K562 (cell line): ENCODE measurements around the gene FAM83F. TPM values are rescaled to one million over a fixed set of nuclear protein-coding genes. Genes with fewer than 3 reads are reported as not detected.
A peak's percentile ranks its signal among the peaks of the same experiment; 100 is the strongest.

Source experiments
- ATAC-seq: fragments of 200-7000 bp; cut with Tn5 transposase; 3 replicates; pipeline ENCODE4 v1.9.1; 2020; ENCODE audit warnings: moderate library complexity
- BruUV-seq: library from RNA; stranded (reverse); fragments of 400-500 nt; replicated peaks from 2 replicates; lab custom pipeline; 2021; lab: Mats Ljungman, UMichigan
- CTCF ChIA-PET: fragments of 300-600 bp; formaldehyde crosslinking; extraction: SDS; loops from one replicate; lab custom pipeline; 2021; ENCODE audit warnings: low intra/inter-chr PET ratio; lab: Yijun Ruan, JAX
- POLR2A ChIA-PET: fragments of 300-600, 350-650 bp; sonication (Branson Sonifier 250); formaldehyde crosslinking; extraction: SDS; loops from one replicate; lab custom pipeline; 2021; ENCODE audit warnings: antibody characterized with exemption, inconsistent platforms; lab: Yijun Ruan, JAX
- DNase-seq, 4 experiments: peaks; one replicate each; pipeline versions ENCODE4 v3.0.0 to v3.0.0-alpha.2; 2011 to 2018; ENCODE audit warnings: low spot score in 3 of 4, mixed read lengths in 3 of 4; ENCODE audit errors: extremely low read depth in 1 of 4
- FAIRE-seq: peaks from 2 replicates; lab custom pipeline; 2011; peaks lifted over from hg19 to GRCh38; lab: Jason Lieb, UNC
- H2AFZ ChIP-seq: 2 replicates; pipeline ENCODE4 v1.6.0; 2011; ENCODE audit warnings: low read depth, low read length, control low read depth, inconsistent platforms
- H3K27ac ChIP-seq: fragments of 200-600 bp; 3 replicates; pipeline ENCODE4 v1.8.0; 2011; ENCODE audit warnings: low read depth, mild to moderate bottlenecking, control low read depth, inconsistent platforms, low read length, moderate library complexity, mixed read lengths; ENCODE audit errors: extremely low read depth
- H3K27me3 ChIP-seq, 2 experiments: fragments of 300-600 bp in 1 of 2; 2 replicates in 1 of 2; 3 replicates in 1 of 2; pipeline versions ENCODE4 v1.6.0 to v1.8.0; 2011; ENCODE audit warnings: inconsistent platforms in 2 of 2, low read length in 2 of 2, mild to moderate bottlenecking in 1 of 2, mixed read lengths in 1 of 2, moderate library complexity in 1 of 2; ENCODE audit not compliant: control insufficient read depth in 2 of 2, insufficient read depth in 2 of 2
- H3K36me3 ChIP-seq: fragments of 300-600 bp; 3 replicates; pipeline ENCODE4 v1.8.0; 2011; ENCODE audit warnings: mild to moderate bottlenecking, low read length, inconsistent platforms; ENCODE audit not compliant: control insufficient read depth, insufficient read depth
- H3K4me1 ChIP-seq, 2 experiments: fragments of 200-600 bp in 1 of 2; replicated peaks in 1 of 2; 2 replicates in 1 of 2; 3 replicates in 1 of 2; pipeline versions ENCODE4 v1.5.1 to v1.8.0; 2011; ENCODE audit warnings: inconsistent platforms in 2 of 2, low read length in 2 of 2, mild to moderate bottlenecking in 1 of 2, mixed read lengths in 1 of 2, moderate library complexity in 1 of 2; ENCODE audit not compliant: control insufficient read depth in 2 of 2, insufficient read depth in 2 of 2
- H3K4me2 ChIP-seq: 2 replicates; pipeline ENCODE4 v1.6.1; 2011; ENCODE audit warnings: low read length, control low read depth, inconsistent platforms, mixed read lengths; ENCODE audit not compliant: insufficient read depth
- H3K4me3 ChIP-seq: fragments of 200-600 bp; sonication (generic), shearing (Covaris generic); 2 replicates; pipeline ENCODE4 v1.5.1; 2016; ENCODE audit warnings: control low read depth, inconsistent platforms
- H3K79me2 ChIP-seq: fragments of 200-600 bp; 3 replicates; pipeline ENCODE4 v1.8.0; 2011; ENCODE audit warnings: low read length, inconsistent platforms; ENCODE audit not compliant: control insufficient read depth, insufficient read depth
- H3K9ac ChIP-seq, 2 experiments: 2 replicates each; pipeline versions ENCODE4 v1.6.0 to v1.6.1; 2011; ENCODE audit warnings: low read depth in 2 of 2, low read length in 2 of 2, control low read depth in 1 of 2, inconsistent platforms in 1 of 2, mild to moderate bottlenecking in 1 of 2, mixed read lengths in 1 of 2; ENCODE audit not compliant: insufficient read depth in 1 of 2
- H3K9me1 ChIP-seq: one replicate; pipeline ENCODE4 v1.6.0; 2011; ENCODE audit warnings: inconsistent platforms, mild to moderate bottlenecking, low read length, moderate library complexity; ENCODE audit not compliant: control insufficient read depth, insufficient read depth
- H3K9me3 ChIP-seq: replicated peaks from 2 replicates; pipeline ENCODE4 v1.5.1; 2011; ENCODE audit warnings: low read depth, low read length, inconsistent platforms; ENCODE audit not compliant: control insufficient read depth, insufficient read depth
- H4K20me1 ChIP-seq: replicated peaks from 2 replicates; pipeline ENCODE4 v1.6.1; 2011; ENCODE audit warnings: low read length, inconsistent platforms, mixed read lengths; ENCODE audit not compliant: control insufficient read depth, insufficient read depth
- ELF1 ChIP-seq: fragments of 200-800 bp; sonication (Bioruptor generic); IDR thresholded peaks from 2 replicates; pipeline ENCODE4 v1.6.1; 2016; ENCODE audit warnings: missing genetic modification characterization, missing compliant biosample characterization
- FOXM1 ChIP-seq, 2 experiments: fragments of 450-650 bp in 1 of 2; sonication (generic) in 1 of 2; formaldehyde crosslinking in 1 of 2; IDR thresholded peaks; 2 replicates each; pipeline versions ENCODE4 v1.6.1 to v1.9.0; 2017 to 2022; ENCODE audit warnings: low read depth in 2 of 2, mild to moderate bottlenecking in 2 of 2, missing genetic modification reagents in 1 of 2, moderate library complexity in 1 of 2
- RAD51 ChIP-seq: fragments of 450-650 bp; IDR thresholded peaks from 2 replicates; pipeline ENCODE4 v1.7.1; 2016; ENCODE audit warnings: low read depth, mild to moderate bottlenecking, borderline replicate concordance
- RB1 ChIP-seq: fragments of 450-650 bp; IDR thresholded peaks from 2 replicates; pipeline ENCODE4 v1.6.1; 2017; ENCODE audit warnings: low read depth, mild to moderate bottlenecking
- WGBS: fragments of 100-300 bp; shearing (Covaris generic); methylation state at CpG from one replicate; pipeline ENCODE4 v1.1.6; 2016; ENCODE audit warnings: low coverage, mixed read lengths; ENCODE audit not compliant: insufficient coverage; ENCODE audit errors: missing lambda C conversion rate; 5-methylcytosine and 5-hydroxymethylcytosine counted together
- in situ Hi-C: fragments of 300-500 bp; cut with MboI; formaldehyde crosslinking; loops from 4 replicates; pipeline ENCODE4 v1.15.0; 2018; ENCODE audit warnings: inconsistent platforms, mixed read lengths
- intact Hi-C: fragments of 100-400 bp; cut with micrococcal nuclease; formaldehyde crosslinking; loops from 2 replicates; pipeline ENCODE4 v1.14.2; 2022
- polyA plus RNA-seq, 8 experiments: library from polyadenylated mRNA; depleted of rRNA in 4 of 8; stranded (reverse) in 5 of 8; unstranded in 3 of 8; fragments of >200 nt; fragmentation: Nextera tagmentation in 2 of 8; fragmentation: Illumina TruSeq in 1 of 8; extraction: Ambion mirVana in 2 of 8; extraction: Trizol in 1 of 8; gene quantifications; 2 replicates each; pipeline versions ENCODE4 v1.2.1 to v1.2.3, GENCODE V29; 2011 to 2014; ENCODE audit warnings: inconsistent platforms in 1 of 8, missing spikeins in 1 of 8
- total RNA-seq, 7 experiments: library from RNA; depleted of rRNA in 6 of 7; stranded (reverse); fragments of >200 nt in 6 of 7; fragmentation: Illumina TruSeq in 2 of 7; extraction: Trizol in 2 of 7; gene quantifications; 2 replicates each; pipeline versions ENCODE4 v1.2.1 to v1.2.3, GENCODE V29; 2011 to 2021; ENCODE audit warnings: low replicate concordance in 1 of 7
- TF ChIP-seq, protein P1 (sequence below), 2 experiments: fragments of 150-350 bp in 1 of 2; IDR thresholded peaks; 2 replicates each; pipeline ENCODE4 v1.6.1; 2012 to 2016; ENCODE audit warnings: low read depth in 2 of 2, low read length in 2 of 2, mild to moderate bottlenecking in 1 of 2, moderate library complexity in 1 of 2

Gene FAM83F
- total and polyA plus RNA-seq, 9 of the 15 experiments (the other 6 are each of a cell fraction or from before 2014, with no cell fraction given), result under 0.01 to 0.13 (median 0.04) TPM; not detected in 1

DNA sequence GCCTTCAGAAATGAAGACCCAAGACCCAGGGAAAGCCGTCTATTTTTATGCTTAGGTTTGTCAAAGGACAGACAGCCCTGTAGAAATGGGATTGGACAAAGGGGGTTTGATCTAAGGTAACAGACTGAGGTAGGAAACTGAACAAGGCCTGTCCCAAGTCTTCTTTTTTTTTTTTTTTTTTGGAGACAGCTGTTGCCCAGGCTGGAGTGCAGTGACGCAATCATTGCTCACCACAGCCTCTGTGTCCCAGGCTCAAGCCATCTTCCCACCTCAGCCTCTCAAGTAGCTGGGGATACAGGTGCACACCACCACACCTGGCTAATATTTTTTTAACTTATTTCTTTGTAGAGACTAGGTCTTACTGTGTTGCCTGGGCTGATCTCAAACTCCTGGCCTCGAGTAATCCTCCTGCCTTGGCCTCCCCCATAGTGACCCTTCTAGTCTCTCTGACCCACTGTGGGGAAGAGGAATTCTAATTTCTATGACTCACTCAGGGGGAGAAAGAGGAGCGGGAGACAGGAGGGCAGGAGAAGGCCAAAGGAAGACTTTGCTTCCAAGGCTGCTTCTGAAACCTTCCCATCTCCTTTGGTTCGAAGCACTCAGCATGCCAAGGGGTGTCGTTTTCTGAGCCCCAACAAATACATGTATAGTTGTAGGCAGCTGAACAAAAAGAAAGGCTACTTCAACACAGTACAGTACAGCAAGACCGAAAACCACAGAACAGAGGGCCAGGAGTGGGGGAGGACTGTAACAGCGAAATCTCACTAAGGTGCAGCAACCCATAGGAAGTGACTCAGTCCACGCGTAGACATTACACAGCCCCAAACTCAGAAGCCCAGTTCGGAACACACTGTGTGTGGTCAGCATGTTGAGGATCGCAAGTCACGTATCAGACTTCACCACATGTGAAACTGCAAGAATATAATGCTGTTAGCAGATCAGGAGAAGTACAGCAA, 33.7 kb upstream of the FAM83F start (continued):
- TF ChIP-seq FOXM1 (IDR thresholded peaks at IDR 0.05; ENCODE audit: low read depth) (no peak), FOXM1 (CRISPR knock-in tag; IDR thresholded peaks at IDR 0.05; ENCODE audit: low read depth) (no peak), RB1 (no peak), RAD51 (no peak), ELF1 (tag) (no peak)

DNA sequence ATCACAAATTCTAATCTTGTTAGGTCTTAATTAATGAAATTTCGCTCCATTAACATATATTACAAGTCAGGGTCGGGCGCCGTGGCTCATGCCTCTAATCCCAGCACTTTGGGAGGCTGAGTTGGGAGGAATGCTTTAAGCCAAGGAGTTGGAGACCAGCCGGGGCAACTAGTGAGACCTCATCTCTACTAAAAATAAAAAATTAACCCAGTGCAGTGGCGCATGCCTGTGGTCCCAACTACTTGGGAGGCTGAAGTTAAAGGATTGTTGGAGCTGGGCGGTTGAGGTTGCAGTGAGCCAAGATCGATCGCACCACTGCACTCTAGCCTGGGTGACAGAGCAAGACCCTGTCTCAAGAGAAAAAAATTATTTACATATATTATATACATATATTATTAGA, 32.7 kb upstream of the FAM83F start:
- 0 out of 2 replicates have a peak, but pooled peaks cover 3% of the 10 kb centered on the region for H3K9me3 ChIP-seq
- H3K4me1 ChIP-seq, result peaks cover 24 to 62% of the 10 kb centered on the region in 2 experiments
- peaks cover 3% of the 10 kb centered on the region for H3K9me1 ChIP-seq
- H3K79me2 ChIP-seq, result peaks cover 2% of the 10 kb centered on the region; the same call in 1 of the 3 replicates
- intact Hi-C loops (no loop called here), in situ Hi-C loops (no loop called here)
- ChIA-PET POLR2A (interaction anchor here (0.6 to 0.9 kb wide), 4 partner anchors 62 to 411 kb away, joined by 3 to 4 read pairs (median 3); no protein-coding TSS in a partner anchor), CTCF (no interaction called here)
- H4K20me1 ChIP-seq, result no peaks in the 10 kb centered on the region
- H3K27me3 ChIP-seq, result no peaks in the 10 kb centered on the region
- H2AFZ ChIP-seq, result no peak overlapping the region
- no TSS peak for BruUV-seq
- peaks cover 96% of the 10 kb centered on the region for H3K36me3 ChIP-seq
- H3K4me3 ChIP-seq, result no peak overlapping the region
- H3K9ac ChIP-seq, result peak overlapping the region in 1 of 2 experiments; percentile 62; a peak in 2 of 4 replicates
- H3K27ac ChIP-seq, result peak overlapping the region; percentile 95
- TF ChIP-seq, protein P1, sequence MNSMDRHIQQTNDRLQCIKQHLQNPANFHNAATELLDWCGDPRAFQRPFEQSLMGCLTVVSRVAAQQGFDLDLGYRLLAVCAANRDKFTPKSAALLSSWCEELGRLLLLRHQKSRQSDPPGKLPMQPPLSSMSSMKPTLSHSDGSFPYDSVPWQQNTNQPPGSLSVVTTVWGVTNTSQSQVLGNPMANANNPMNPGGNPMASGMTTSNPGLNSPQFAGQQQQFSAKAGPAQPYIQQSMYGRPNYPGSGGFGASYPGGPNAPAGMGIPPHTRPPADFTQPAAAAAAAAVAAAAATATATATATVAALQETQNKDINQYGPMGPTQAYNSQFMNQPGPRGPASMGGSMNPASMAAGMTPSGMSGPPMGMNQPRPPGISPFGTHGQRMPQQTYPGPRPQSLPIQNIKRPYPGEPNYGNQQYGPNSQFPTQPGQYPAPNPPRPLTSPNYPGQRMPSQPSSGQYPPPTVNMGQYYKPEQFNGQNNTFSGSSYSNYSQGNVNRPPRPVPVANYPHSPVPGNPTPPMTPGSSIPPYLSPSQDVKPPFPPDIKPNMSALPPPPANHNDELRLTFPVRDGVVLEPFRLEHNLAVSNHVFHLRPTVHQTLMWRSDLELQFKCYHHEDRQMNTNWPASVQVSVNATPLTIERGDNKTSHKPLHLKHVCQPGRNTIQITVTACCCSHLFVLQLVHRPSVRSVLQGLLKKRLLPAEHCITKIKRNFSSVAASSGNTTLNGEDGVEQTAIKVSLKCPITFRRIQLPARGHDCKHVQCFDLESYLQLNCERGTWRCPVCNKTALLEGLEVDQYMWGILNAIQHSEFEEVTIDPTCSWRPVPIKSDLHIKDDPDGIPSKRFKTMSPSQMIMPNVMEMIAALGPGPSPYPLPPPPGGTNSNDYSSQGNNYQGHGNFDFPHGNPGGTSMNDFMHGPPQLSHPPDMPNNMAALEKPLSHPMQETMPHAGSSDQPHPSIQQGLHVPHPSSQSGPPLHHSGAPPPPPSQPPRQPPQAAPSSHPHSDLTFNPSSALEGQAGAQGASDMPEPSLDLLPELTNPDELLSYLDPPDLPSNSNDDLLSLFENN (IDR thresholded peaks at IDR 0.05; ENCODE audit: low read depth in 2 of 2, low read length in 2 of 2), result no peak
- FAIRE-seq (no peak), DNase-seq (no peak), ATAC-seq (no peak)
- 87% methylated on average over 9 of the region's 9 CpGs for WGBS
- H3K4me2 ChIP-seq, result no peak overlapping the region
